Gastroesophageal sphincter (tissue), 3 donors: Measurements from ENCODE around the gene LRCOL1.

Source experiments
- CTCF ChIP-seq, 4 experiments: fragments of 200-600 bp in 2 of 4; fragments of 450-650 bp in 2 of 4; sonication (generic) in 1 of 4; IDR thresholded peaks; one replicate each; pipeline ENCODE4 v1.5.1; 2017 to 2019; ENCODE audit warnings: antibody characterized with exemption in 4 of 4, mild to moderate bottlenecking in 2 of 4, moderate library complexity in 2 of 4
- EP300 ChIP-seq: sonication (generic); formaldehyde crosslinking; IDR thresholded peaks from one replicate; pipeline ENCODE4 v1.6.1; 2017; ENCODE audit warnings: antibody characterized with exemption, mild to moderate bottlenecking

- TF ChIP-seq EP300 (no peak), CTCF (IDR thresholded peaks at IDR 0.05) (no peak)
Measured at GRCh38 chr12:132620113-132620898, 9.9 kb upstream of the LRCOL1 start.
